SK-N-SH treated with all-trans-retinoic acid at 6 μM for 48 hours (cell line): ENCODE results near the gene ERC1.

ENCODE experiments used
- ZFP3 ChIP-seq: fragments of 250-450 bp; sonication (Bioruptor Pico); IDR thresholded peaks from 2 replicates; pipeline ENCODE4 v1.5.0; 2020; ENCODE audit warnings: mild to moderate bottlenecking, moderate library complexity
- ZFP30 ChIP-seq: fragments of 450-650 bp; formaldehyde crosslinking; IDR thresholded peaks from 2 replicates; pipeline ENCODE4 v1.5.0; 2022; ENCODE audit warnings: mild to moderate bottlenecking, moderate library complexity
- ZNF8 ChIP-seq: fragments of 450-650 bp; formaldehyde crosslinking; IDR thresholded peaks from 2 replicates; pipeline ENCODE4 v1.5.0; 2020; ENCODE audit warnings: mild to moderate bottlenecking, moderate library complexity
- TF ChIP-seq, protein P1 (sequence below): fragments of 250-450 bp; sonication (Bioruptor Pico); IDR thresholded peaks from 2 replicates; pipeline ENCODE4 v1.8.0; 2020; ENCODE audit warnings: mild to moderate bottlenecking, moderate library complexity, borderline replicate concordance

DNA sequence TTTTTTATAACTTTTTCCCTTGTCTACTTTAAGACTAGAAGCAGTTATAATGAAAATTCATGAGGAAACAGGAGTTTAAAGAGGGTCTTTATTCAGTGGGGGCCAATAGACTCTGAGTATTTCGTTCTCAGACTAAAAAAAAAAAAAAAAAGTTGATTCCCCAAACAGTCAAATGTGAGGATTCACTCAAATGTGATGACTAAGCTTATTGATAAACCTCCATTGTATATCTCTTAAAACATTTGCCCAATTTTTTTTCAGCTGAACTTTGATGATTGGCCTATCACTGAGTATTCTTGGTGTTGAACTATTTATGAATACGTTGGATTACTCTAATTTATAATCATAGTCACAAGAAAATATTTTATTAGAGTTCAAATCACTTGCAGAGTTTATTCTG is 265.3 kb downstream of the ERC1 start:
- TF ChIP-seq ZFP3 (no peak), ZNF8 (no peak), ZFP30 (CRISPR knock-in tag) (no peak)
- TF ChIP-seq, protein P1, sequence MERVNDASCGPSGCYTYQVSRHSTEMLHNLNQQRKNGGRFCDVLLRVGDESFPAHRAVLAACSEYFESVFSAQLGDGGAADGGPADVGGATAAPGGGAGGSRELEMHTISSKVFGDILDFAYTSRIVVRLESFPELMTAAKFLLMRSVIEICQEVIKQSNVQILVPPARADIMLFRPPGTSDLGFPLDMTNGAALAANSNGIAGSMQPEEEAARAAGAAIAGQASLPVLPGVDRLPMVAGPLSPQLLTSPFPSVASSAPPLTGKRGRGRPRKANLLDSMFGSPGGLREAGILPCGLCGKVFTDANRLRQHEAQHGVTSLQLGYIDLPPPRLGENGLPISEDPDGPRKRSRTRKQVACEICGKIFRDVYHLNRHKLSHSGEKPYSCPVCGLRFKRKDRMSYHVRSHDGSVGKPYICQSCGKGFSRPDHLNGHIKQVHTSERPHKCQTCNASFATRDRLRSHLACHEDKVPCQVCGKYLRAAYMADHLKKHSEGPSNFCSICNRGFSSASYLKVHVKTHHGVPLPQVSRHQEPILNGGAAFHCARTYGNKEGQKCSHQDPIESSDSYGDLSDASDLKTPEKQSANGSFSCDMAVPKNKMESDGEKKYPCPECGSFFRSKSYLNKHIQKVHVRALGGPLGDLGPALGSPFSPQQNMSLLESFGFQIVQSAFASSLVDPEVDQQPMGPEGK (CRISPR knock-in tag) = no peak
